Measurements from ENCODE around the gene FIGNL2. TPM values are rescaled to one million over a fixed set of nuclear protein-coding genes. Genes with fewer than 3 reads are reported as not detected.

Gene FIGNL2
- total RNA-seq, 1 experiment from 2014 or later, result 0.27 TPM

DNA sequence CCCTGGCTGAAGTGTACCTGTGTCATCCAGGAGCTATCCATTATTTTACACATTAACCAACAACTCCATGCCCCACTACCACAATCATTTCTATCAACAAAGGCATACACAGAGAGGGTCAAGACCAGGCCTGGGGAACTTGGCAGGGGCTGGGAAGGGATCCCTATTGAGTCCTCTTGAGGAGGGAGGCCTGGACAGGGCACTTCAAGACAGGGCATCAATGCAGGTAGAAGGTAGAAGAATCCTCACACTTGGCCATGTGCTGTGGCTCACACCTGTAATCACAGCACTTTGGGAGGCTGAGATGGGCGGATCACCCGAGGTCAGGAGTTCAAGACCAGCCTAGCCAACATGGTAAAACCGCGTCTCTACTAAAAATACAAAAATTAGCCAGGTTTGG, 26.0 kb upstream of the FIGNL2 start (continued):
- no peak for TF ChIP-seq EGR1 (IDR thresholded peaks at IDR 0.05; ENCODE audit: low read depth)

DNA sequence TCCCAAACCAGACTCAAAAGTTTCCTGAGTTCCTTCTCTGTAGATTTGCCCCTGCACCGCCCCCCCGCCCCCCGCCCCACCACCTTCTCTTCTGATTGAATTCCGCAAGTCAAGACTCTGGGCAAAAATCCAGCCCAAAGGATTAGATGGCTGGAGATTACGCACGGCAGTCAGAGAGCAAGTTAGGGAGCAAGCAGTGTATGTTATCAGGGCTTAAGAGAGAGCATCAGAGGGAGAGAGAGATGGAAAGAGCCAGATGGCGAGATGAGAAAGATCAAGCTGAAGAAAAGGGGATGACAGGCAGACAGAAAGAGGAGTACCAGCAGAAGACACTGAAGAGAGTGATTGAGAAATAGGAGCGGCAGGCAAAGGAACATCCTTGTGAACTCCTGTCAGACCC, 25.5 kb upstream of the FIGNL2 start:
- no peak overlapping the region for H2AFZ ChIP-seq (ENCODE audit: low read depth, low read length, poor library complexity, severe bottlenecking)
- H3K9me2 ChIP-seq (ENCODE audit: insufficient read depth), result no peaks in the 10 kb centered on the region
- no peak for DNase-seq (ENCODE audit: low read depth, low spot score)
- POLR2A ChIA-PET, result no interaction called here
- RAD21 ChIA-PET (ENCODE audit: low non-redundant PET in 1 of 2, low total read pairs in 2 of 2, uncharacterized antibody in 2 of 2, unreplicated experiment in 2 of 2), result no interaction called here
- no peaks in the 10 kb centered on the region for H3K27me3 ChIP-seq (ENCODE audit: insufficient read depth, low read length)
- H3K4me3 ChIP-seq (replicated peaks in 1 of 2; ENCODE audit: low read depth in 1 of 2, low read length in 2 of 2), result no peak overlapping the region
- no peak for ATAC-seq
- H3K4me2 ChIP-seq (ENCODE audit: low read length), result no peak overlapping the region
- H3K36me3 ChIP-seq (ENCODE audit: control insufficient read depth in 1 of 2, insufficient read depth in 2 of 2, low read length in 2 of 2), result no peaks in the 10 kb centered on the region
- H4K20me1 ChIP-seq (ENCODE audit: insufficient read depth), result no peaks in the 10 kb centered on the region
- intact Hi-C loops (cut with micrococcal nuclease), result no loop called here
- H3K4me1 ChIP-seq (ENCODE audit: control insufficient read depth in 1 of 2, insufficient read depth in 2 of 2, low read length in 2 of 2), result no peaks in the 10 kb centered on the region
- TF ChIP-seq SIN3A (IDR thresholded peaks at IDR 0.05; ENCODE audit: low read depth) (no peak), ZFX (IDR thresholded peaks at IDR 0.05) (no peak), SP1 (IDR thresholded peaks at IDR 0.05; ENCODE audit: low read depth) (no peak), FOSL1 (IDR thresholded peaks at IDR 0.05; ENCODE audit: low read depth) (no peak), POLR2A (IDR thresholded peaks at IDR 0.05; ENCODE audit: borderline replicate concordance, extremely low read depth, insufficient read depth, insufficient read length) (no peak), YY1 (IDR thresholded peaks at IDR 0.05; ENCODE audit: extremely low read depth, insufficient replicate concordance, low read depth, low read length) (no peak), ZNF274 (IDR thresholded peaks at IDR 0.05; ENCODE audit: low read depth, low read length) (no peak), CEBPB (IDR thresholded peaks at IDR 0.05; ENCODE audit: low read depth) (no peak)
- TF ChIP-seq, protein P1, sequence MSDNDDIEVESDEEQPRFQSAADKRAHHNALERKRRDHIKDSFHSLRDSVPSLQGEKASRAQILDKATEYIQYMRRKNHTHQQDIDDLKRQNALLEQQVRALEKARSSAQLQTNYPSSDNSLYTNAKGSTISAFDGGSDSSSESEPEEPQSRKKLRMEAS (IDR thresholded peaks at IDR 0.05), result no peak
- TF ChIP-seq, protein P2, sequence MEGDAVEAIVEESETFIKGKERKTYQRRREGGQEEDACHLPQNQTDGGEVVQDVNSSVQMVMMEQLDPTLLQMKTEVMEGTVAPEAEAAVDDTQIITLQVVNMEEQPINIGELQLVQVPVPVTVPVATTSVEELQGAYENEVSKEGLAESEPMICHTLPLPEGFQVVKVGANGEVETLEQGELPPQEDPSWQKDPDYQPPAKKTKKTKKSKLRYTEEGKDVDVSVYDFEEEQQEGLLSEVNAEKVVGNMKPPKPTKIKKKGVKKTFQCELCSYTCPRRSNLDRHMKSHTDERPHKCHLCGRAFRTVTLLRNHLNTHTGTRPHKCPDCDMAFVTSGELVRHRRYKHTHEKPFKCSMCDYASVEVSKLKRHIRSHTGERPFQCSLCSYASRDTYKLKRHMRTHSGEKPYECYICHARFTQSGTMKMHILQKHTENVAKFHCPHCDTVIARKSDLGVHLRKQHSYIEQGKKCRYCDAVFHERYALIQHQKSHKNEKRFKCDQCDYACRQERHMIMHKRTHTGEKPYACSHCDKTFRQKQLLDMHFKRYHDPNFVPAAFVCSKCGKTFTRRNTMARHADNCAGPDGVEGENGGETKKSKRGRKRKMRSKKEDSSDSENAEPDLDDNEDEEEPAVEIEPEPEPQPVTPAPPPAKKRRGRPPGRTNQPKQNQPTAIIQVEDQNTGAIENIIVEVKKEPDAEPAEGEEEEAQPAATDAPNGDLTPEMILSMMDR (IDR thresholded peaks at IDR 0.05 in 2 of 3, conservative IDR thresholded peaks at IDR 0.05 in 1 of 3; ENCODE audit: borderline replicate concordance in 1 of 3, insufficient read depth in 1 of 3, low read depth in 2 of 3, low read length in 2 of 3), result no peak
- TF ChIP-seq, protein P3, sequence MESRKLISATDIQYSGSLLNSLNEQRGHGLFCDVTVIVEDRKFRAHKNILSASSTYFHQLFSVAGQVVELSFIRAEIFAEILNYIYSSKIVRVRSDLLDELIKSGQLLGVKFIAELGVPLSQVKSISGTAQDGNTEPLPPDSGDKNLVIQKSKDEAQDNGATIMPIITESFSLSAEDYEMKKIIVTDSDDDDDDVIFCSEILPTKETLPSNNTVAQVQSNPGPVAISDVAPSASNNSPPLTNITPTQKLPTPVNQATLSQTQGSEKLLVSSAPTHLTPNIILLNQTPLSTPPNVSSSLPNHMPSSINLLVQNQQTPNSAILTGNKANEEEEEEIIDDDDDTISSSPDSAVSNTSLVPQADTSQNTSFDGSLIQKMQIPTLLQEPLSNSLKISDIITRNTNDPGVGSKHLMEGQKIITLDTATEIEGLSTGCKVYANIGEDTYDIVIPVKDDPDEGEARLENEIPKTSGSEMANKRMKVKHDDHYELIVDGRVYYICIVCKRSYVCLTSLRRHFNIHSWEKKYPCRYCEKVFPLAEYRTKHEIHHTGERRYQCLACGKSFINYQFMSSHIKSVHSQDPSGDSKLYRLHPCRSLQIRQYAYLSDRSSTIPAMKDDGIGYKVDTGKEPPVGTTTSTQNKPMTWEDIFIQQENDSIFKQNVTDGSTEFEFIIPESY (IDR thresholded peaks at IDR 0.05; ENCODE audit: extremely low read depth, insufficient replicate concordance, low read length), result no peak
- TF ChIP-seq, protein P4, sequence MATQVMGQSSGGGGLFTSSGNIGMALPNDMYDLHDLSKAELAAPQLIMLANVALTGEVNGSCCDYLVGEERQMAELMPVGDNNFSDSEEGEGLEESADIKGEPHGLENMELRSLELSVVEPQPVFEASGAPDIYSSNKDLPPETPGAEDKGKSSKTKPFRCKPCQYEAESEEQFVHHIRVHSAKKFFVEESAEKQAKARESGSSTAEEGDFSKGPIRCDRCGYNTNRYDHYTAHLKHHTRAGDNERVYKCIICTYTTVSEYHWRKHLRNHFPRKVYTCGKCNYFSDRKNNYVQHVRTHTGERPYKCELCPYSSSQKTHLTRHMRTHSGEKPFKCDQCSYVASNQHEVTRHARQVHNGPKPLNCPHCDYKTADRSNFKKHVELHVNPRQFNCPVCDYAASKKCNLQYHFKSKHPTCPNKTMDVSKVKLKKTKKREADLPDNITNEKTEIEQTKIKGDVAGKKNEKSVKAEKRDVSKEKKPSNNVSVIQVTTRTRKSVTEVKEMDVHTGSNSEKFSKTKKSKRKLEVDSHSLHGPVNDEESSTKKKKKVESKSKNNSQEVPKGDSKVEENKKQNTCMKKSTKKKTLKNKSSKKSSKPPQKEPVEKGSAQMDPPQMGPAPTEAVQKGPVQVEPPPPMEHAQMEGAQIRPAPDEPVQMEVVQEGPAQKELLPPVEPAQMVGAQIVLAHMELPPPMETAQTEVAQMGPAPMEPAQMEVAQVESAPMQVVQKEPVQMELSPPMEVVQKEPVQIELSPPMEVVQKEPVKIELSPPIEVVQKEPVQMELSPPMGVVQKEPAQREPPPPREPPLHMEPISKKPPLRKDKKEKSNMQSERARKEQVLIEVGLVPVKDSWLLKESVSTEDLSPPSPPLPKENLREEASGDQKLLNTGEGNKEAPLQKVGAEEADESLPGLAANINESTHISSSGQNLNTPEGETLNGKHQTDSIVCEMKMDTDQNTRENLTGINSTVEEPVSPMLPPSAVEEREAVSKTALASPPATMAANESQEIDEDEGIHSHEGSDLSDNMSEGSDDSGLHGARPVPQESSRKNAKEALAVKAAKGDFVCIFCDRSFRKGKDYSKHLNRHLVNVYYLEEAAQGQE (IDR thresholded peaks at IDR 0.05; ENCODE audit: low read depth), result no peak
- no peaks in the 10 kb centered on the region for H3K79me2 ChIP-seq (ENCODE audit: insufficient read depth, low read length)
- no peaks in the 10 kb centered on the region for H3K9me3 ChIP-seq (ENCODE audit: control insufficient read depth in 1 of 2, insufficient read depth in 1 of 2, low read depth in 1 of 2, low read length in 2 of 2)
- no peak overlapping the region for H3K9ac ChIP-seq (ENCODE audit: low read length)
- H3K27ac ChIP-seq (ENCODE audit: low read depth, low read length), result no peak overlapping the region
- no TSS peak for BruUV-seq (replicated peaks)
- CTCF ChIA-PET, result interaction anchor here (1.0 to 3.9 kb wide), 3 partner anchors 50 to 472 kb away, joined by 3 to 55 read pairs (median 5); no protein-coding TSS in a partner anchor
